Panc1 (cell line): ENCODE results near the gene YWHAG.

Source experiments
- CTCF ChIP-seq: fragments of 450-650 bp; IDR thresholded peaks from 2 replicates; pipeline ENCODE4 v1.5.1; 2017; ENCODE audit warnings: mild to moderate bottlenecking
- POLR2AphosphoS5 ChIP-seq: IDR thresholded peaks from 2 replicates; pipeline ENCODE4 v1.6.1; 2012; ENCODE audit warnings: mild to moderate bottlenecking, low read depth, low read length, moderate library complexity
- REST ChIP-seq, 2 experiments: IDR thresholded peaks; 2 replicates each; pipeline ENCODE4 v1.6.1; 2011 to 2012; ENCODE audit warnings: low read depth in 2 of 2, control low read depth in 1 of 2, low read length in 1 of 2, mild to moderate bottlenecking in 1 of 2, moderate library complexity in 1 of 2; ENCODE audit not compliant: insufficient read depth in 1 of 2
- SIN3A ChIP-seq: IDR thresholded peaks from 2 replicates; pipeline ENCODE4 v1.6.1; 2012; ENCODE audit warnings: low read depth, mild to moderate bottlenecking, low read length, moderate library complexity, borderline replicate concordance; ENCODE audit not compliant: insufficient read depth
- TCF7L2 ChIP-seq: IDR thresholded peaks from 2 replicates; pipeline ENCODE4 v1.6.1; 2011; ENCODE audit warnings: mild to moderate bottlenecking, low read depth, low read length, inconsistent platforms

GRCh38 chr7:76400248-76400647, 41.5 kb upstream of the YWHAG start:
- TF ChIP-seq CTCF, result no peak
- no peak for TF ChIP-seq SIN3A
- no peak for TF ChIP-seq TCF7L2
- no peak for TF ChIP-seq REST (IDR thresholded peaks at IDR 0.05; ENCODE audit: insufficient read depth in 1 of 2, low read depth in 2 of 2, low read length in 1 of 2)
- TF ChIP-seq POLR2AphosphoS5, result no peak
